Measurements from ENCODE around the gene CIDEC.
"Not testable (repeated sequence)": the region's sequence is repeated elsewhere in the genome, so short reads cannot be mapped to it uniquely, and the experiment has no call there.

DNA sequence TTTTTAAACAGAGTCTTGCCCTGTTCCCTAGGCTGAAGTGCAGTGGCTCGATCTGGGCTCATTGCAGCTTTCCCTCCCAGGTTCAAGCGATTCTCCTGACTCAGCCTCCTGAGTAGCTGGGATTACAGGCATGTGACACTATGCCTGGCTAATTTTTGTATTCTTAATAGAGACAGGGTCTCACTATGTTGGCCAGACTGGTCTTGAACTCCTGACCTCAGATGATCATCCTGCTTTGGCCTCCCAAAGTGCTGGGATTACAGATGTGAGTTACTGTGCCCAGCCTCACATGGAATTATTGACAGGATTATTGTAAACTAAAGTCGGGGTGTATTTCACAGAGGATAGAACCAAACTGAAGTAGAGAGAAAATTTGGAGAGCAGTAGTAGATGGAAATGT lies 15.7 kb upstream of the CIDEC start:
- TF ChIP-seq, protein P1, sequence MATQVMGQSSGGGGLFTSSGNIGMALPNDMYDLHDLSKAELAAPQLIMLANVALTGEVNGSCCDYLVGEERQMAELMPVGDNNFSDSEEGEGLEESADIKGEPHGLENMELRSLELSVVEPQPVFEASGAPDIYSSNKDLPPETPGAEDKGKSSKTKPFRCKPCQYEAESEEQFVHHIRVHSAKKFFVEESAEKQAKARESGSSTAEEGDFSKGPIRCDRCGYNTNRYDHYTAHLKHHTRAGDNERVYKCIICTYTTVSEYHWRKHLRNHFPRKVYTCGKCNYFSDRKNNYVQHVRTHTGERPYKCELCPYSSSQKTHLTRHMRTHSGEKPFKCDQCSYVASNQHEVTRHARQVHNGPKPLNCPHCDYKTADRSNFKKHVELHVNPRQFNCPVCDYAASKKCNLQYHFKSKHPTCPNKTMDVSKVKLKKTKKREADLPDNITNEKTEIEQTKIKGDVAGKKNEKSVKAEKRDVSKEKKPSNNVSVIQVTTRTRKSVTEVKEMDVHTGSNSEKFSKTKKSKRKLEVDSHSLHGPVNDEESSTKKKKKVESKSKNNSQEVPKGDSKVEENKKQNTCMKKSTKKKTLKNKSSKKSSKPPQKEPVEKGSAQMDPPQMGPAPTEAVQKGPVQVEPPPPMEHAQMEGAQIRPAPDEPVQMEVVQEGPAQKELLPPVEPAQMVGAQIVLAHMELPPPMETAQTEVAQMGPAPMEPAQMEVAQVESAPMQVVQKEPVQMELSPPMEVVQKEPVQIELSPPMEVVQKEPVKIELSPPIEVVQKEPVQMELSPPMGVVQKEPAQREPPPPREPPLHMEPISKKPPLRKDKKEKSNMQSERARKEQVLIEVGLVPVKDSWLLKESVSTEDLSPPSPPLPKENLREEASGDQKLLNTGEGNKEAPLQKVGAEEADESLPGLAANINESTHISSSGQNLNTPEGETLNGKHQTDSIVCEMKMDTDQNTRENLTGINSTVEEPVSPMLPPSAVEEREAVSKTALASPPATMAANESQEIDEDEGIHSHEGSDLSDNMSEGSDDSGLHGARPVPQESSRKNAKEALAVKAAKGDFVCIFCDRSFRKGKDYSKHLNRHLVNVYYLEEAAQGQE (IDR thresholded peaks at IDR 0.05; ENCODE audit: borderline replicate concordance): not testable (repeated sequence)
- TF ChIP-seq, protein P1 (CRISPR knock-in tag; IDR thresholded peaks at IDR 0.05; ENCODE audit: low read depth): not testable (repeated sequence)
- TF ChIP-seq POLR2A (conservative IDR thresholded peaks at IDR 0.05); ZBTB17 (CRISPR knock-in tag; IDR thresholded peaks at IDR 0.05); ZNF830 (CRISPR knock-in tag; IDR thresholded peaks at IDR 0.05); EP300 (IDR thresholded peaks at IDR 0.05; ENCODE audit: low read length); PCBP2 (IDR thresholded peaks at IDR 0.05; ENCODE audit: low read depth, low read length, poor library complexity, severe bottlenecking); CAMTA2 (CRISPR knock-in tag; conservative IDR thresholded peaks at IDR 0.05); PTTG1 (tag; IDR thresholded peaks at IDR 0.05; ENCODE audit: low read depth): not testable (repeated sequence)
- TF ChIP-seq, protein P2, sequence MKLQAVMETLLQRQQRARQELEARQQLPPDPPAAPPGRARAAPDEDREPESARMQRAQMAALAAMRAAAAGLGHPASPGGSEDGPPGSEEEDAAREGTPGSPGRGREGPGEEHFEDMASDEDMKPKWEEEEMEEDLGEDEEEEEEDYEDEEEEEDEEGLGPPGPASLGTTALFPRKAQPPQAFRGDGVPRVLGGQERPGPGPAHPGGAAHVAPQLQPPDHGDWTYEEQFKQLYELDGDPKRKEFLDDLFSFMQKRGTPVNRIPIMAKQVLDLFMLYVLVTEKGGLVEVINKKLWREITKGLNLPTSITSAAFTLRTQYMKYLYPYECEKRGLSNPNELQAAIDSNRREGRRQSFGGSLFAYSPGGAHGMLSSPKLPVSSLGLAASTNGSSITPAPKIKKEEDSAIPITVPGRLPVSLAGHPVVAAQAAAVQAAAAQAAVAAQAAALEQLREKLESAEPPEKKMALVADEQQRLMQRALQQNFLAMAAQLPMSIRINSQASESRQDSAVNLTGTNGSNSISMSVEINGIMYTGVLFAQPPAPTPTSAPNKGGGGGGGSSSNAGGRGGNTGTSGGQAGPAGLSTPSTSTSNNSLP (IDR thresholded peaks at IDR 0.05; ENCODE audit: borderline replicate concordance, low read depth, low read length): not testable (repeated sequence)
- TF ChIP-seq, protein P3, sequence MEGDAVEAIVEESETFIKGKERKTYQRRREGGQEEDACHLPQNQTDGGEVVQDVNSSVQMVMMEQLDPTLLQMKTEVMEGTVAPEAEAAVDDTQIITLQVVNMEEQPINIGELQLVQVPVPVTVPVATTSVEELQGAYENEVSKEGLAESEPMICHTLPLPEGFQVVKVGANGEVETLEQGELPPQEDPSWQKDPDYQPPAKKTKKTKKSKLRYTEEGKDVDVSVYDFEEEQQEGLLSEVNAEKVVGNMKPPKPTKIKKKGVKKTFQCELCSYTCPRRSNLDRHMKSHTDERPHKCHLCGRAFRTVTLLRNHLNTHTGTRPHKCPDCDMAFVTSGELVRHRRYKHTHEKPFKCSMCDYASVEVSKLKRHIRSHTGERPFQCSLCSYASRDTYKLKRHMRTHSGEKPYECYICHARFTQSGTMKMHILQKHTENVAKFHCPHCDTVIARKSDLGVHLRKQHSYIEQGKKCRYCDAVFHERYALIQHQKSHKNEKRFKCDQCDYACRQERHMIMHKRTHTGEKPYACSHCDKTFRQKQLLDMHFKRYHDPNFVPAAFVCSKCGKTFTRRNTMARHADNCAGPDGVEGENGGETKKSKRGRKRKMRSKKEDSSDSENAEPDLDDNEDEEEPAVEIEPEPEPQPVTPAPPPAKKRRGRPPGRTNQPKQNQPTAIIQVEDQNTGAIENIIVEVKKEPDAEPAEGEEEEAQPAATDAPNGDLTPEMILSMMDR (IDR thresholded peaks at IDR 0.05 in 2 of 3, conservative IDR thresholded peaks at IDR 0.05 in 1 of 3; ENCODE audit: insufficient read depth in 2 of 3, low read depth in 1 of 3, low read length in 3 of 3): not testable (repeated sequence)
- TF ChIP-seq, protein P4, sequence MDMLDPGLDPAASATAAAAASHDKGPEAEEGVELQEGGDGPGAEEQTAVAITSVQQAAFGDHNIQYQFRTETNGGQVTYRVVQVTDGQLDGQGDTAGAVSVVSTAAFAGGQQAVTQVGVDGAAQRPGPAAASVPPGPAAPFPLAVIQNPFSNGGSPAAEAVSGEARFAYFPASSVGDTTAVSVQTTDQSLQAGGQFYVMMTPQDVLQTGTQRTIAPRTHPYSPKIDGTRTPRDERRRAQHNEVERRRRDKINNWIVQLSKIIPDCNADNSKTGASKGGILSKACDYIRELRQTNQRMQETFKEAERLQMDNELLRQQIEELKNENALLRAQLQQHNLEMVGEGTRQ (CRISPR knock-in tag; IDR thresholded peaks at IDR 0.05): not testable (repeated sequence)
